ENCODE data around the gene DISC1. TPM values are rescaled to one million over a fixed set of nuclear protein-coding genes. Genes with fewer than 3 reads are reported as not detected.

The DISC1 gene
- total RNA-seq, 2 experiments from 2014 or later: 1.9 to 3.8 TPM

DNA sequence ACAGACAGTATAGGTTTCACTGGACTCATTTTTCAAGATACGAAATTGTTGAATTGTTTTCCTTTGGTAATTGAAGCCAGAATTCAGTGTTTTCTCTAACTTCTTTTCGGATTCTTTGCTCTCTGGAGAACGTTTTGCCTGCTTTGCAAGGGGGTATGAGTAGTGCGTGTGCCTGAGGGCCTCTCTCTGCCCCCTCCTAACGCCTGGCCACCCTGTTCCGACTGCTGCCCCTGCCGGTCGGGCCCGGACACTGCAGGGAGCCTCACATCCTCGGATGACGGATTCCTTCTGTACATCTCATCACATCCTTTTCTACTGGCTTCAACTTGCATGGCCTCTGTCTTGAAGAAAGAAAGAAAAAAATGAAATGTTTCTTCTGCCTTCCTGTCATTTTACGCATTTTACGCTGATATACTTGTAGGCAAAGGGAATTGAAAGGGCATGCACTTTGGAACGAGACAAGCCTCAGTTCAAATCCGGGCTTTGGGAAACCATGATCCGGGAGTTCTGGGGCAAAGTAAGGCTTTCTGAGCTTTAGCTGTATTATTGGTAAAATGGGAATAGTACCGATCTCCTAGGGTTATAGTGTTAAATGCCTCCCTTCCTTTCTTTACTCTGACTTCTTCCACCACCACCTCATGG, 65.1 kb downstream of the DISC1 start:
- DNase-seq (peak; percentile 9), ATAC-seq (no peak)
- Mint-ChIP-seq H3K4me1 (peaks cover 6% of the 10 kb centered on the region), H3K27me3 (no peaks in the 10 kb centered on the region), H3K4me3 (no peak overlapping the region), H3K9me3 (ENCODE audit: low read depth) (peaks cover 5% of the 10 kb centered on the region), H3K27ac (no peak overlapping the region), H3K36me3 (ENCODE audit: low read depth) (peaks cover 5% of the 10 kb centered on the region)
- intact Hi-C loops (cut with DNase I, micrococcal nuclease): no loop called here
- ChIA-PET POLR2A (no interaction called here), CTCF (no interaction called here)

DNA sequence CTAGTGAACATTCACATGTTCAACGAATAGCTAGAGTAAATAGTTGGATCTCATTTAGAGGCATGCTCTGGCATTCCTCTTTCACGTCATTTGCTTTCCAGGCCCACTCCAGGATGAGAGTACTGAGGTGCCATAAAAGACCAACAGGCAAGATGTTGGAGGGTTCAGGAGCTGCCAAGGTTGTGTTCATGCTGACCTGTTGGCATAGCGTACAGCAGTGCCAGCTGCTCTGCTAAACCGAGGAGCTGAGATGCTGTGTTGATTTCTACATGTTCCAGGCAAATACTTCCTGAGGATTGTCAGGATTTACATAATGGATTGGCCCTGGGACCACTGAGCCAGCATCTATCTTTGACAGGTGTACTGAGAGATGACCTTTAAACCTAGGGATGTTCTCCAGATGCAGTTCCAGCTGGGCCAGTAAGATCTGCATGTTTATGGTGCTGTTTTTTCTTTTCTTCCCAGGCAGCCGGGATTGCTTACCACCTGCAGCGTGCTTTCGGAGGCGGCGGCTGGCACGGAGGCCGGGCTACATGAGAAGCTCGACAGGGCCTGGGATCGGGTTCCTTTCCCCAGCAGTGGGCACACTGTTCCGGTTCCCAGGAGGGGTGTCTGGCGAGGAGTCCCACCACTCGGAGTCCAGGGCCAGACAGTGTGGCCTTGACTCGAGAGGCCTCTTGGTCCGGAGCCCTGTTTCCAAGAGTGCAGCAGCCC, 66.9 kb downstream of the DISC1 start:
- DNase-seq: no peak
- CTCF ChIA-PET: interaction anchor here (0.6 to 1.6 kb wide), 3 partner anchors 11 to 72 kb away, joined by 3 to 4 read pairs (median 3); no protein-coding TSS in a partner anchor
- POLR2A ChIA-PET: no interaction called here

DNA sequence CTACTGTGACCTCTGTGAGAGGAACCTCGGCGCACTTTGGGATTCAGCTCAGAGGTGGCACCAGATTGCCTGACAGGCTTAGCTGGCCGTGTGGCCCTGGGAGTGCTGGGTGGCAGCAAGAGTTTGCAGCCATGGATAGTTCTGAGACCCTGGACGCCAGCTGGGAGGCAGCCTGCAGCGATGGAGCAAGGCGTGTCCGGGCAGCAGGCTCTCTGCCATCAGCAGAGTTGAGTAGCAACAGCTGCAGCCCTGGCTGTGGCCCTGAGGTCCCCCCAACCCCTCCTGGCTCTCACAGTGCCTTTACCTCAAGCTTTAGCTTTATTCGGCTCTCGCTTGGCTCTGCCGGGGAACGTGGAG, 67.5 kb downstream of the DISC1 start:
- Mint-ChIP-seq H3K9me3 (ENCODE audit: low read depth) (no peaks in the 10 kb centered on the region), H3K4me3 (no peak overlapping the region), H3K27ac (no peak overlapping the region), H3K27me3 (no peaks in the 10 kb centered on the region), H3K36me3 (ENCODE audit: low read depth) (no peaks in the 10 kb centered on the region), H3K4me1 (peaks cover 6% of the 10 kb centered on the region)
- DNase-seq (no peak), ATAC-seq (no peak)
- ChIA-PET CTCF (interaction anchor here (1.6 kb wide), 1 partner anchor 12 kb away, joined by 4 read pairs; no protein-coding TSS in a partner anchor), POLR2A (interaction anchor here (0.5 kb wide), 1 partner anchor 1197 kb away, joined by 3 read pairs; no protein-coding TSS in a partner anchor)
- intact Hi-C loops (cut with DNase I, micrococcal nuclease): no loop called here

More for the DNA sequence above, 66.9 kb downstream of the DISC1 start:
- intact Hi-C loops (cut with DNase I, micrococcal nuclease): no loop called here
- no peak overlapping the region for H3K27ac Mint-ChIP-seq
- peaks cover 6% of the 10 kb centered on the region for H3K4me1 Mint-ChIP-seq
- ATAC-seq: no peak
- no peaks in the 10 kb centered on the region for H3K36me3 Mint-ChIP-seq (ENCODE audit: low read depth)
- no peaks in the 10 kb centered on the region for H3K27me3 Mint-ChIP-seq
- no peak overlapping the region for H3K4me3 Mint-ChIP-seq
- no peaks in the 10 kb centered on the region for H3K9me3 Mint-ChIP-seq (ENCODE audit: low read depth)

DNA sequence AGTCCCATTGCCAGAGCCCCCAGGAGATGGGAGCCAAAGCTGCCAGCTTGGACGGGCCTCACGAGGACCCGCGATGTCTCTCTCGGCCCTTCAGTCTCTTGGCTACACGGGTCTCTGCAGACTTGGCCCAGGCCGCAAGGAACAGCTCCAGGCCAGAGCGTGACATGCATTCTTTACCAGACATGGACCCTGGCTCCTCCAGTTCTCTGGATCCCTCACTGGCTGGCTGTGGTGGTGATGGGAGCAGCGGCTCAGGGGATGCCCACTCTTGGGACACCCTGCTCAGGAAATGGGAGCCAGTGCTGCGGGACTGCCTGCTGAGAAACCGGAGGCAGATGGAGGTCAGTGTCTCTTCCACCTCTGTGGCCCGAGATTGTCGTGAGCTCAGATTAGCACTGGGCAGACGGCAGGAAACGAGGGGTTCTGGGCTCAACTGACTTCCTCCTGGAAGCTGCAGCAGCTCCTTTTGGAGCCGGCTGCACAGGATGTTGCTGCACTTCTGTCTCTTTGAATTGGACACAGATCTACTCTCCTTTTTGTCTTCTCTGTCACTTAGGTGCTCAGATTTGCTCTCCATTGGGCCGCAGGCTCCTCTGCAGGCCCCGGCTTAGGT, 68.0 kb downstream of the DISC1 start:
- intact Hi-C loops (cut with DNase I, micrococcal nuclease): no loop called here
- ChIA-PET POLR2A (interaction anchor here (0.5 kb wide), 1 partner anchor 1196 kb away, joined by 3 read pairs; no protein-coding TSS in a partner anchor), CTCF (no interaction called here)
- Mint-ChIP-seq H3K4me1 (peaks cover 10% of the 10 kb centered on the region), H3K27me3 (no peaks in the 10 kb centered on the region), H3K27ac (no peak overlapping the region), H3K4me3 (no peak overlapping the region), H3K36me3 (ENCODE audit: low read depth) (peaks cover 3% of the 10 kb centered on the region), H3K9me3 (ENCODE audit: low read depth) (no peaks in the 10 kb centered on the region)
- ATAC-seq (no peak), DNase-seq (no peak)

DNA sequence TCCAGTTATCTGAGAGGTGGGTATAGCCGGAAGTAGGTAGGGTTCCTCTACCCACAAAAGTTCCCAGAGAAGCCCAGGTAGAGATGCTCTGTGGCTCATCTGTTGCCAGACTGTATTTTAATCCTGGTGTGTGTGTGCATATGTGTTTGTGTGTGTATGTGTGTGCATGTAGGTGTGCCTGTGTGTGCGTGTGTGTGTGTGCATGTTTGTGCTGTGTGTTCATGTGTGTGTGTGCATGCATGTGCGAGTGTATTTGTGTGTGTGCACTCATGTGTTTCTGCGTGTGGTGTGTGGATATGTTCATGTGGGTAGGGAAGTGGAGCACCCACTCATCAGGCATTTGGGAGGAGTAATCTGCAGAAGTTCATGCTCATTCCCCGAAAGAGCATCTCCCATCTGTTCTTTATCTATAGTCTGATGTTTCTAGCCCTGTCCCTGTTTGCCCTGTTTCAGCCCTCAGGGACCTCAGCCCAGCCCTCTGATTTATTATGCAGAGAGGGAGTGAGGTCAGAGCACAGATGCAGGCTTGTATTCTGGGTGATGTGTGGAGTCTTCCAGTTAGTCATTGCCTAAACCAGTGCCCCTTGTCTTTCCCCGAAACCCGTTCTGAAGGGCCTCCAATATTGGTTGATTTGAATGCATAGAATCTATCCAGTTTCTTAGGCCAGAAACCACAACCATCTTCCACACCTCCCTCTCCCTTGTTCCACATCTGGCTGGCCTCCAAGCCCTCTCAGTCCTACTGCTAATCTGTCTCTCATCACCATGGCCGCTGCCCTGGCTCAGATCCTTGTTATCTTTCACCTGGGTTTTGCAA, 69.1 kb downstream of the DISC1 start:
- Mint-ChIP-seq H3K36me3 (ENCODE audit: low read depth) (peaks cover 8% of the 10 kb centered on the region), H3K27ac (no peak overlapping the region), H3K4me1 (peaks cover 9% of the 10 kb centered on the region), H3K9me3 (ENCODE audit: low read depth) (no peaks in the 10 kb centered on the region), H3K4me3 (no peak overlapping the region), H3K27me3 (no peaks in the 10 kb centered on the region)
- ChIA-PET POLR2A (no interaction called here), CTCF (no interaction called here)
- DNase-seq: no peak
- intact Hi-C loops (cut with DNase I, micrococcal nuclease): no loop called here
- no peak for ATAC-seq

DNA sequence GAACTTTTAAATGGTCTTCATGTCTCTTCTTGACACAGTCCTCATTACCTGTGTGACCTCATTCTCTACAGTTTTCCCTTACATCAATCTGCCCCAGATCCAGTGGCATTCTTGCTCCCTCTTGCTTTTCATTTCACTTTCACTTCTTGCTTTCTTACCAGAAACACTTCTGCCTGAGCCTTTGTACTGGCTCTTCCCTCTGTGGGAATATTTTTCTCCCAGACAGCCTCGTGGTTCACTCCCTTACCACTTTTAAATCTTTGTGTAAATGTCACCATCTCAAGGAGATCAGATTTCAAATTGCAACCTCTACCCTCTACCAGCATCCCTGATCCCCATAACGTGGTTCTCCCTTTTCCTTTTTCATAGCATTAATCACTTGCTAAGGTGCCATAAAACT, 73.2 kb downstream of the DISC1 start:
- ChIA-PET POLR2A (no interaction called here), CTCF (no interaction called here)
- H3K4me3 Mint-ChIP-seq: no peak overlapping the region
- H3K4me1 Mint-ChIP-seq: peaks cover 11% of the 10 kb centered on the region
- ATAC-seq (no peak), DNase-seq (no peak)
- peaks cover 23% of the 10 kb centered on the region for H3K36me3 Mint-ChIP-seq (ENCODE audit: low read depth)
- H3K27ac Mint-ChIP-seq: peak overlapping the region; percentile 29
- no peaks in the 10 kb centered on the region for H3K27me3 Mint-ChIP-seq
- H3K9me3 Mint-ChIP-seq (ENCODE audit: low read depth): no peaks in the 10 kb centered on the region
- intact Hi-C loops (cut with DNase I, micrococcal nuclease): no loop called here

DNA sequence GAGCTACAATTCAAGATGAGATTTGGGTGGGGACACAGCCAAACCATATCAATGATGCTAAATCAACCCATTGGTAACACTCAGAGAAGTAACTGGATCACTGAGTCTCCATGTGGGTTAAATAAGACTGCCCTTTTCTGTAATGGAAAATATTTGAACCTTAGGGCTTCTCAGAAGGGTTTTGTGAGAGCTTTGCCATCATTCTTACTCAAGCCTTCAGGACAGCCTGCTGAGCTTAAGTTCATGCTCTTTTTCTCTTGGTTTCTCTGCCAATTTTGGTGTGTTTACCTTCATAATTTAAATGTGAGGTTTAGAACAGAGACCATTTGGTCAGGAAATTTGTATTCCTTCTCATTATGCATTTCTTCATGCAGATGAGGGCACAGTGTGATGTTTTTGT, 74.7 kb downstream of the DISC1 start:
- Mint-ChIP-seq H3K27ac (no peak overlapping the region), H3K4me1 (peaks cover 11% of the 10 kb centered on the region), H3K27me3 (no peaks in the 10 kb centered on the region), H3K36me3 (ENCODE audit: low read depth) (peaks cover 23% of the 10 kb centered on the region), H3K9me3 (ENCODE audit: low read depth) (no peaks in the 10 kb centered on the region), H3K4me3 (no peak overlapping the region)
- ChIA-PET CTCF (no interaction called here), POLR2A (no interaction called here)
- ATAC-seq (no peak), DNase-seq (no peak)
- intact Hi-C loops (cut with DNase I, micrococcal nuclease): no loop called here

DNA sequence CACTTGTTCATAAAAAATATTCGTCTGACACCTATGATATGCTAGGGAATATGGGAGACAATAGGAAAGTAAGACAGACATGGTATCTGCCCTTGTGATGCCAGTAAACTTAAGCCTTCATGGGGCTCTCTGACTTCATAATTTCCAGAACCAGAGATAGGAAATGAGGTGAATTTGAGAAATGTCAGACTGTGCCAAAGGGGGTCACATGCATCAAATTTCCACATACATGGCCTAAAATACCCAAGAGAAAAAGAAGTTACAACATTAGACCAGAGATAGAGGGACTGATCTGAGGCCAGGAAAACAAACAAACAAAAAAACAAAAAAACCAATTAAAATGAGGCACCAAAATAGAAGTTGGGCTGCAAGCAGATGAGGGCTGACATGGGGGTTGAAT, 75.7 kb downstream of the DISC1 start:
- ATAC-seq (no peak), DNase-seq (no peak)
- ChIA-PET CTCF (no interaction called here), POLR2A (no interaction called here)
- Mint-ChIP-seq H3K36me3 (ENCODE audit: low read depth) (peaks cover 23% of the 10 kb centered on the region), H3K4me3 (no peak overlapping the region), H3K27ac (no peak overlapping the region), H3K27me3 (no peaks in the 10 kb centered on the region), H3K4me1 (peaks cover 11% of the 10 kb centered on the region), H3K9me3 (ENCODE audit: low read depth) (no peaks in the 10 kb centered on the region)
- intact Hi-C loops (cut with DNase I, micrococcal nuclease): no loop called here

DNA sequence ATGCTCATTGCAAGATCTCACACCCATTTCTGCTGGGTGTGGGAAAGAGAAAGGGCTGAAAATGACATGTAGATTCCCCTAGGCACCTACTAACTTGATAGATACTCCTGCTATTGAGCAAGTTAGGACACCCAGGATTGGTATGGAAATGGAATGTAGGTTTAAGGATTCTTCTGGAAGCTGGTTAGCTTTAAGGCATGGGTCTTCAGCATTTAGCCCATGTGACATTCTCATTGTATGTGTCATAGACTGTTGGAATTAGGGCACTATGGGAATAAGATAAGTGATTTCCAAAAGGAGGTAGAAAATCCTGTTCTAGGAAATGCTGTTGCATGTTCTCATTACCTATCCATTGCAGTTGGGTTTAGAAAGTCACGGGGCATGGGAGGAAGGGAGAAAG, 76.2 kb downstream of the DISC1 start:
- Mint-ChIP-seq H3K9me3 (ENCODE audit: low read depth) (no peaks in the 10 kb centered on the region), H3K27ac (no peak overlapping the region), H3K27me3 (no peaks in the 10 kb centered on the region), H3K36me3 (ENCODE audit: low read depth) (peaks cover 23% of the 10 kb centered on the region), H3K4me1 (peaks cover 11% of the 10 kb centered on the region), H3K4me3 (no peak overlapping the region)
- DNase-seq (no peak), ATAC-seq (no peak)
- POLR2A ChIA-PET: no interaction called here
- CTCF ChIA-PET: interaction anchor here (1.0 kb wide), 1 partner anchor 71 kb away, joined by 3 read pairs; no protein-coding TSS in a partner anchor
- intact Hi-C loops (cut with DNase I, micrococcal nuclease): no loop called here

DNA sequence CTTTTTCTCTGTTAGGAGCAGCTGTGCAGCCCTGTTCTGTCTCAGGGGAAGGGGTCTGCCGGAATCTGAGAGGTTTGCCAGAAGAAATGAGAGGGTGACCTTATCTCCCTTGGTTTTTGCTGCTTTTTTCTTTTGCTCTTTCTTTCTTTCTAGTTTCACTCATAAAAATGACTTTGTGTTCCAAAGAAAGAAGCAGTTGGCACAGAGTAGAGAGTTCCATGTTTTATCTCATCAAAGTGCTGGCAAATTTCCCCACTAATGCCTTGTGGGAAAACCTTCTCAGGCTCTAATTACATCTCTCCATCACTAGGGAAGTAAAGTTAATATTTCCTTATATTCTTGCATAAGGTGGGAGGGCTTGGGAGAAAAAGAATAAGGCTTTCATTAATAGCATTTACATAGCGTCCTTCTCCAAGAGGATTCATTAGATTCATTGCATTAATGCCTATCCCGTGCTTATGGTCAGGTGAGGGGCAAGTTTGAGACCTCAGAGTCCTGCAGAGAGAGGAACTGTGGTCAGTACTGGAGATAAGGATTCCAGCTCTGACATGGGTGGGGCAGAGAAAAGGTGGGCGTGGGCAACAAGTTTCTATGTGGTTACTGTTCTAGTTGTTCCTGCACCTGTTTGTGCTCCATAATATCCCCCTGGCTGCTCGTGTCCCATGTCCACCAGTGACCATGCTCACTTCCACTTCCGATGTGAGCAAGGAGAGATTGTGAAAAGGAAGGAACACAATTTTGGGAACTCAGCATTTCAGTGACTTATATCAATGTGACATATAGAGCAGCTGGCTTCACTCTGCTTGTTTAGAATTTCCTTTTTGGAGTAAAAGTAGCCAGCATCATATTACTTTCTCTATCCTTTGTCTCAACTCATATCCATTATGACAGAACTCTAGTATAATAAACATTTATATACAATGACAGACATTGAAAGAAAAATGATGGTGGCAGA, 79.5 kb downstream of the DISC1 start:
- Mint-ChIP-seq H3K36me3 (ENCODE audit: low read depth) (peaks cover 16% of the 10 kb centered on the region), H3K27me3 (no peaks in the 10 kb centered on the region), H3K4me1 (peaks cover 2% of the 10 kb centered on the region), H3K9me3 (ENCODE audit: low read depth) (no peaks in the 10 kb centered on the region), H3K4me3 (no peak overlapping the region), H3K27ac (no peak overlapping the region)
- intact Hi-C loops (cut with DNase I, micrococcal nuclease): no loop called here
- ChIA-PET POLR2A (no interaction called here), CTCF (no interaction called here)
- no peak for ATAC-seq
- DNase-seq: no peak

DNA sequence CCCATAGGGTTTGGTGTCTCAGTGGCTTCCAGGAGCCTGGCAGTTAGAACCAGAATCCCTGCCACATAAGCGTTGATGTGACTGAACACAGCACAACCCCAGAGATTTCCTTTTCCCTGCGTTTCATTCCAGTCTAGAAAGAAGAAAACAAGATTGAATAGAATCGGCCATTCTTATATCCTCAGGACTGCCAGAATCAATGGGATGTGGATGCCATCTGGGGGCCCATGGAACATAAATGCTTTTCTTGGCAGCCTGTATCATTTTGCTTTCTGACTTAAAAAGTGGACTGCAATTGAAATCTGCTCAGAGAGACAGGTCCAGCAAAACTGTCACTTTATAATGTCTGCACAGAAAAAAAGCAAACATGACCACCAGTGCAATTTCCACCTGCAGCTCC, 80.3 kb downstream of the DISC1 start:
- Mint-ChIP-seq H3K27me3 (no peaks in the 10 kb centered on the region), H3K27ac (no peak overlapping the region), H3K4me3 (no peak overlapping the region), H3K36me3 (ENCODE audit: low read depth) (peaks cover 16% of the 10 kb centered on the region), H3K9me3 (ENCODE audit: low read depth) (no peaks in the 10 kb centered on the region), H3K4me1 (peaks cover 2% of the 10 kb centered on the region)
- CTCF ChIA-PET: no interaction called here
- POLR2A ChIA-PET: no interaction called here
- intact Hi-C loops (cut with DNase I, micrococcal nuclease): no loop called here
- DNase-seq (no peak), ATAC-seq (no peak)

Data from activated CD4-positive, alpha-beta T cell treated with anti-CD3 and anti-CD28 coated beads for 36 hours (primary cell).